GM12891 (cell line): Measurements from ENCODE around the gene RAB8B.

Experiments
- PAX5 ChIP-seq: IDR thresholded peaks from 2 replicates; pipeline ENCODE4 v1.6.1; 2011; ENCODE audit warnings: low read length, moderate library complexity, mild to moderate bottlenecking; ENCODE audit not compliant: insufficient read depth, severe bottlenecking
- POLR2A ChIP-seq: IDR thresholded peaks from 2 replicates; pipeline ENCODE4 v1.6.1; 2011; ENCODE audit warnings: low read depth, low read length, control low read depth
- POLR2AphosphoS5 ChIP-seq: IDR thresholded peaks from 2 replicates; pipeline ENCODE4 v1.6.1; 2011; ENCODE audit warnings: low read depth, low read length, control low read depth
- POU2F2 ChIP-seq: IDR thresholded peaks from 2 replicates; pipeline ENCODE4 v1.6.1; 2011; ENCODE audit warnings: low read depth, mild to moderate bottlenecking, control low read depth, low read length, moderate library complexity
- SPI1 ChIP-seq: IDR thresholded peaks from 2 replicates; pipeline ENCODE4 v1.6.1; 2011; ENCODE audit warnings: low read depth, low read length, control low read depth
- TAF1 ChIP-seq: IDR thresholded peaks from 2 replicates; pipeline ENCODE4 v1.6.1; 2011; ENCODE audit warnings: low read depth, low read length, control low read depth

- no peak for TF ChIP-seq POLR2AphosphoS5
- no peak for TF ChIP-seq POLR2A
- TF ChIP-seq TAF1, result no peak
- TF ChIP-seq SPI1, result no peak
- no peak for TF ChIP-seq PAX5
- TF ChIP-seq POU2F2, result no peak
These were observed 19.6 kb upstream of the RAB8B start for GRCh38 chr15:63169788-63170187.
